ENCODE results near the gene TSPAN18.

TSPAN18 gene

DNA sequence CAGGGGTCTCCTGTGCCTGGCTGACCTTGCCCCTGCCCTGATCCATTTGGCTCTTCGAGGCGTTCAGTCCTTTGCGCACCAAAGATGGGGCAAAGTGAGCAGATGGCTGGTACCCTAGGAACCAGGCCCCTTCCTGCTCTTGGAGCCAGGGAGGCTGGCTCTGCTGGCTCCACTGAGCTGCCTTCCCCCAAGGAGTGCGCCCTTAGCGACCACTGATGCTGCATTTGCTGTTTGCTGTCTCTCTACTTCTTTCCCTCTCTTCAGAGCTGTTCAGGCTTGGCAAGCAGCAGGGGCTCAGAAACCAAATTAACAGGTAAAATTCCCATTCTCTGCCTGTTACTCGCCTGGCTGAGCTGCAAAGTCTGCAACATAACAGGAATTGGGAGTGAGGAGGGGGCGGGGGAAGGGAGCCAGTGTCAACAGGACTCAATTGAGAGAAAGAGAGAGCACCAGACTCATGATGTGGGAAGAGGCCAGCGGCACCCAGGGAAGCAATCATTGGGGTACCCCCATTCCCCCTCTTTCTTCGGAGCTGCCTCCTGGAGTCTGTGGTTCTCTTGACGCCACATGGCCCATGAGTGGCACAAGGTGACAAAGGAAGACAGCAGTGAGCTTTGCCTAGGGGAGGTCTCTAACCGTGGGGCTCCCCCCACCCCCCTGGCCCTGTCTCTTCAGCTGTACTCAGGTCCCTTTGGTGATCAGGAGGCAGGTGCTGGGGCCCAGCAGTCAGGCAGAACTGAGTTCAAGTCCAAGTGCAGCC is 121.6 kb downstream of the TSPAN18 start:
- no peak for DNase-seq (ENCODE audit: low spot score)

DNA sequence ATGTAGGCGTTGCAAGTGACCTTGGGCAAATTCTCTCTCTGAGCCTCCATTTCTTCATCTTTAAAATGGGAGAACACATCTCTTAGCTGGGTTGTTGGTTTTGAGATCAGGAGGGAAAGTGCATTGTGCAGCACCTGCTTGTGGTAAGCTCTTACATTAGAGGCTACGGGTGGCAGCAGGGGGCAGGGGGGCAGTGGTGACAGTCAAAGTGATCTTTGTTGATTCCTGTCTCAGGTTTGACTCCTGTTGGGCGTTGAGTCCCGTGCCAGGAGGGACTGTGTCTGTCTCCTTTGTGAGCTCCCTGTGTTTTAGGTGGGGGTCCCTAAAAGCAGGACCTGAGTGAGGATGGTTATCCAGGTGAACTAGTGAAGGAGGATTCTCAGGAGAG is 122.2 kb downstream of the TSPAN18 start:
- DNase-seq (ENCODE audit: low spot score): no peak

DNA sequence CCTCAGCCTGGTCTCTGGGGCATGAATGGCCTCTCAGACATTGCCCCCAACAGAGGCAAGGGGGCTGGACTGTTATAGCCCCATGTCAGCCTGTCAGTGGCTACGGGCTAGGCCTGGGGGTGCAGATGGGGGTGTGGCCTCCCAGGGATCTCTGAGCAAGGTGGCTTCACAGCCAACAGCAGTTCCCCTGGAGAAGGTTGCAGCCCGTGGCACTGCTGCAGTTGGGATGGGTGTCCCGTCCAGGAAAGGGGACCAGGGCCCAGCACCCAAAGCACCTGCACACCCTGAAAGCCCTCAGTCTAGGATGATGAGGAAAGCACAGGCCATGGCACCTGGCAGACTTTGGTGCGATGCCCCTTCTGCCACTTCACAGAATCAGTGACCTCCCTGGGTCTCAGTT is 122.7 kb downstream of the TSPAN18 start:
- no peak for DNase-seq (ENCODE audit: low spot score)

DNA sequence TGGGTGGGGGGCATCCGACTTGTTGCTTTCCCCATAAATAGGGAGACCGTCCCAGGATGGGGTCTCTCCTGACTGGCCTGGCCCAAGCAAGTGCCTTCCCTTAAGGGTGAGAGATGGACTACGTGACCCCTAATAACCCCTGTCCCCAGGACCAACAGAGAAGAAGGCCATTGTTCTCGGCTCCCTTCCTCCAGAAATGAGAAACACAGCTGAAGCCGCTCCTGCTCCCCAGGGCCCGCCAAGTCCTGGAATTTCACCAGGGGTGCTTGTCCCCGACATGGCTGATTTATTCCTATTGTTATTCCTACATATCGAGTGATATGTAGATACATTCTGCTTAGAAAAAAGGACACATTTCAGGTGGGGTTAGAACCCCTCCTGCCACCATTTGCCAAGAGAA is 123.2 kb downstream of the TSPAN18 start:
- no peak for DNase-seq (ENCODE audit: low spot score)

DNA sequence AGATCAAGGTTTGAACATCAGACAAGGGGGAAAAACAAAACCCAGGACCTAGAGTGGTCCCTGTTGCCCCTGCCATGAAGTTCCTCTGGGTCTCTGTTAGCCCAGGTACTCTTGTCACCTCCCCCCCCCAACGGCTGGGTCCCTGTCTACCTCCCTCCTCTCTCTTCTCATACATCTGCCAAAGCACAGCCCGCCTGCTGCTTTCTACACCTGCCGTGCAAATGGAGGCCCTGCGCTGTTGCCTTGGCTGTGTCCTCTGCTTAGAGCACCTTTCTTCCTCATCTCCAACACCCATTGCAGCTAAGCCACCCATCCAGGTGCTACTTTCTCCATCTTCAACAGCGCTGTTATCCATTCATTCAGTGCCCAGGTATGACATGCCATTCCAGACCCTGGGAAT is 124.7 kb downstream of the TSPAN18 start:
- no peak for DNase-seq (ENCODE audit: low spot score)

DNA sequence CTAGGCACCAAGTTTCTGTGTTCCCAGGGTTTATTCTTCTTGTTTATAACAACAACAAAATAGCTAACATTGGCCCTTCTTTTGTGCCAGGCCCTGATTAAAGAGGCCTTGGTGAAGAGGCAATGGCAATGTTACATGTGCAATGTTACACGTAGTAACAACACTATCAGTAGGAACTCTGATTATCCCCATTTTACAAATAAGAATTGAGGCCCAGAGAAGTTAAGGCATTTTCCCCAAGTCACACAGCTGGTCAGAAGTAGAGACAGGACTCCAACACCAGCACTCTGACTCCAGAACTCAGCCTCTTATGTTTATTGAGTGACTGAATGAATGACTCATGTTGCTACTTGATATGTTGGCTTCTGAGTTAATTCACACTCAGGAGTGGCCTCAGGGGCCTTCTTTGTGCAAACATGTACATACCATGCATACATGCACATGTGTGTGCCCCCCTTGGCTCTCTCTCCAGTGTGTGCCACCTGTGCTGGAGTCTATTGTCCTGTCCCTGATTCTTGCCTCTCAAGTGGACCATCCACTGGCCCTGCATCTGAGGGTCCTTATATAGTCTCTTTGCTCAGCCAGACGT is 125.5 kb downstream of the TSPAN18 start:
- DNase-seq (ENCODE audit: low spot score): no peak

DNA sequence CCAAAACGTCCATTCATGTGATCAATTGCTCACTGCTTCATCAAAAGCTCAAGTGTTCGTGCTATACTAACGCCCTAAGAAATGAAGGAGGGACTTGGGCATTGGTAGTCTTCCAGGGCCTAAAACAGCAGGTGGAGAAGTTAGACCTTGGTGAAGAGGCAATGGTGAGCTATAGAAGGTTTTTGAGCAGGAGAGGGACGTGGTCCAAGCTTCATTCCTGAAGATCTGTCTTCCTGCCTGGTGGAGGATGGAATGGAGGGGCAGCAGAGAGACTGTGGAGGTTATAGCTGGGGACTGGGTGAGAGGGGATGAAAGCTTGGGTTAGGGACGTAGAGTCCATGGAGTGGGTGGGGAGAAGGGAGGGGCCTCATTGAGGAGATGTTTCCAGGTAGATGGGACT is 126.2 kb downstream of the TSPAN18 start:
- no peak for DNase-seq (ENCODE audit: low spot score)

DNA sequence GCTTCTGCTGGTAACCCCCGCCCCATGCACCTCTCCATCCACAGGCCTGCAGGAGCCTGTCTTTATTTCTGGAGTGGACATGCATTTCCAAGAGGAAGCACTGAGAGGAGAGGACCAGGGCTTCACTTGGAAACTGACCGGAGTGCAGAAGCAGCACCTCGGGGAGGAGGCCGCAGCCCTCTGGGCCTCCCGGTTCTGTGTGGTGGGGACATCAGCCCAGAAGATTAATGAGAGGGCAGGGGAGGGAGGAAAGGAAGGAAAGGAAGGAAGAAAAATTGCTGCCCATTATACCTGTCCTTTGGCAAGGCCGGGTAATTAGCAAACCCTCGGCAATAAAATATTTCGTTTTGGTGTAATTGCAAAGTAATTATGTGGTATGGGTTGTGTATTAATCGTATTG is 126.9 kb downstream of the TSPAN18 start:
- no peak for DNase-seq (ENCODE audit: low spot score)

DNA sequence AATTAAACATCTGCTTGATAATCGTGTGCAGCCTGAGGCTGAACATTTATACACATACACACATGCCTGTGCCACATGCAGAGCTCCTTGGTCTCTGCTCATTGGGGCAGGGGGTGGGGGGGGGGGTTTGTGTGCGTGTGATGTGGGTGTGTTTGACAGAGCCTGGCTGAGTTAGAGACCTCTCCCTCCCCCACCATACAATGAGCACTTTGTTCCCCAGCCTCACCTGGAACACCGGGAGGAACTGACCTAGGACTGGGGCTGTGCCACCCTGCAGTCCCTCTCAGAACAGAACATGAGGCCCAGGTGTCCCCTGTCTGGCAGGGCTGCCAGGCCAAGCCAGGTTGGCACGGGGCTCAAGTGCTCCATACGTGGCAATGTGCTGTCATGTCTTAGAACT is 127.3 kb downstream of the TSPAN18 start:
- DNase-seq (ENCODE audit: low spot score): no peak

DNA sequence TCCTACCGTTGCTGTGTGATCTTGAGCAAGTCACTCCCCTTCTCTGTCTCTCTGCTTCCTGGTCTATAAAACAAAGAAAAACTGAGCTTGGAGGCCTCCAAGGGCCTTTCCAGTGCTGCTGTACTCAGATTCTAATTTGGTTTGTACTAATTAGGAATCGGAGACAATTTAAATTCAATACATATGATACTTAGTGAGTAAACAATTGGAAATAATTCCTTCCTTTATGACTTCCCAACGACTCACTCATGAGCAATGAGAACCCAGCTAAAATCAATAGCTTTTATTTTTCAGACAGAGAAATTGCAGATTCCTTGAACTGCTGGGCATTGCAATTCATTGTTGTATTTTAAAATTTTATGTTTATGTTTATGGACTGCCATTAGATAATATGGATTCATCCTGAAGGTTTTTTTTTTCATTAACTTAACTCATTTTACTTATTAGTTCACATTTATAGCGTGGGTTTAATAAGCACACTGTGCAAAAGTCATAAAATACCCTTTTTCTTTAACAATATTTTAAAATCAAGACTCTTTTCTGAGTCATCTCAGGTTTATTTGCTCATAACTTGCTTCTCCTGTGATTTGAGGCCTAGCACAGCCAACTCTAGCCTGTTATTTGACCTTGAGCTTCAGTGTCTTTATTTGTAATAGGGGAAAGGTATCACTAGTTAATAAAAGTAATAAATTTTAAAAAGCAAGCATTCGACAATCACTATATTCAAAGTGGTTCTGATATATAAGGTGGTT is 128.2 kb downstream of the TSPAN18 start:
- no peak for DNase-seq (ENCODE audit: low spot score)

DNA sequence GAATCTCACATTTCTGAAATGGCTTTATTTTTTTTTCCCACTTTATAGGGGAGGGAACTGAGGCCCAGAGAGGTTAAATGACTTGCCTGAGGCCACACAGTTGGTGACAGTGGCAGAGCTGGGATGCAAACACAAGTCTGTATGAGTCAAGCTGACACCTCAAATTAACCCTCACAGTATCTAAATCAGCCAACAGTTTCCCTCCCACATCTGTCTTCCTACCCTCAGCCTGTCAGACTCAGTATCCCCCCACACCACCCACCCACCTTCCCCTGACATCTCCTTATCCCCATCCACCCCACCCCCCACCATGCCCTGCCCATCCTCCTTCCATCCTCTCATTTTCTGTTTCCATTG is 128.7 kb downstream of the TSPAN18 start:
- DNase-seq (ENCODE audit: low spot score): no peak

DNA sequence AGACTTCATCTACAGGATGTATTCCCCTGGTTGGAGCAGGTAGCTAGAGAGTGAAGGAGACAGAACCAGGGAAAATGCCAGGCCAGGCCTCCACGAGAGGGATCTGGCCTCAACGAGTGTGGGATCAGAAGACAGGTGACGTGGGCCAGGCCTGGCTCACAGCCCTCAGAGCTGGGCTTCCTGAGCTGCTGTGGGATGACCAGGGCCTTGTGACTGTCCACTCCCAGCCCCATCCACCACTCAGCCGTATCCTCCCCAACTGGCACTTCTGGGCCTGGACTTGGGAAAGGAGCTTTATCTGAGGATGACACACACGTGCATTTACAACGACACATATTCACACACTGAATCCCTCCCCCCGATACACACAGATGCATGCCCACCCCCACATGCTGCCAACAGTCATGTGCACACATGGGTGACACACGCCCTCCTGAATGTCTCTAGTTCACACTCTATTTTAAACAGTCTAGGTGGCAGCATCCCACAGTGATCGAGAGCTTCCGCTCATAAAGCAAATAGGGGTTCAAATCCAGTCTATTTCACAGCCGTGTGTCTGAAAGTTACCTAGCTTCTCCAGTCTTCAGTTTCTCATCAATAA is 130.8 kb downstream of the TSPAN18 start:
- DNase-seq (ENCODE audit: low spot score): no peak

DNA sequence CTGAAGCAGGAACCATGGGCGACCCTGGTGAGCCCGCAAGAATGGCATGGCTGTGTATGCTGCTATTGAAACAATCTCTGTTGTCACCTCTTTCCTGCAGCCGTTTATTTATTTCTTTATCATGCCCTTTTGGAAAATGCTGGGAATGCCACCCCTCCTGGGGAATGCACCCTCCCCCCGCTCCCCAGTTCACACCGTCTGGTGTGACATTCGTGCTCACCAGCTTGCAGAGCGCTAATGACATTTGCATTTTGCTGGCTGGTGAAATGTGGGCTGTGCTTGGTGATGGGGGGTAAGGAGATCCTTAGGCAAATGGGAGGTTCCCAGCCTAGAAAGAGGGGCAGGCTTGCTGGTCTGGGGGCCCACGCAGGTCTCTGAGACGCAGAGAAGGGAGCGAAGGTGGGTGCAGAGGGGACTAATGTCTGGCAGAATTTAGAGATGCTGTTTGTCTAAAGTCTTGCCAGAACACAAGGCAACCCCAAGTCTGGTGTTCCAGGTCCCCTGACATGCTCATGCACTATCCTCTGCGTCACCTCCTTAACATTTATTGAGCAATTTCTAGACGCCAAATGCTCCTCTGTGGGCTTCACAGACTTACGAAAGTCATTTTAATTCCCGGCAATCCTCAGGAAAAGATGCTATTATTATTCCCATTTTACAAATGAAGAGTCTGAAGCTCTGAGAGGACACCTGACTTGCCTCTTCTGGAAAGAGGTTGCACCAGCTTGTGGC is 132.2 kb downstream of the TSPAN18 start:
- DNase-seq (ENCODE audit: low spot score): no peak

DNA sequence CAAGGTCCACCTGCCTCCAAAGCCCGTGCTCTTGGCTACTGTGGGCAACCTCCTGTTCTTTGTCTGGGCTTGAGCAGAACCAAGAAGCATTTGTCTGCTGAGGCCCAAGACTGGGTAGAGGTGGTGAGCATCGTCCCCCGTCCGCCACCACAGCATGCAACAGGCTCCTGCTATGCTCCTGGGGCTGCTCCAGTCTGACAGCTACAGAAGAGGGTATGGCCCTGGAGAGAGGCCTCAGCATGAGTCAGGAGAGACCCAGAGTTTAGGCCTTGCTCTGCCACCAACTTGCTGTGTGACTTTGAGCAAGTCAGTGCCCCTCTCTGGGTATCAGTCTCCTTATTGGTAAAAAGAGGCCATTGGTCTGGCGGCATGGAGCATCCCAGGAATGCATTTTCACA is 132.8 kb downstream of the TSPAN18 start:
- DNase-seq (ENCODE audit: low spot score): no peak

DNA sequence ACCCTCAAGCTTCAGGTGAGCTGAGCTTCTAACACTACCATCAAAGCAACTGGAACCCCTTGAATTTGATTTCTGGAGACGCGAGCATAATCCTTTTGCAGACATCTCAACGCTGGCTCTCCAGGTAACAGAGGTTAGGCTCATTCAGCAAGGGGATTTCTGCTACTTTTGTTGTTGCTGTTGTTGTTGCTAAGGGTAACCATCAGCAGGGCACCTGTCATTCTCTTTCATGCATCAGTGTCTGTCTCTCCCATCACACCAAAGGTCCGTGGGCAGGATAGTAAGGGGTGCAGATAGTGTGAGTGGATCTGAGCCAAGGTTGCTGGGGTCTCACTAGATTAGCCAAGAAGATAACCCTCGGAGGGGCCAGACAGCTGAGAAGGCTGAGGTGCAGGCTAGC is 133.6 kb downstream of the TSPAN18 start:
- DNase-seq (ENCODE audit: low spot score): no peak

DNA sequence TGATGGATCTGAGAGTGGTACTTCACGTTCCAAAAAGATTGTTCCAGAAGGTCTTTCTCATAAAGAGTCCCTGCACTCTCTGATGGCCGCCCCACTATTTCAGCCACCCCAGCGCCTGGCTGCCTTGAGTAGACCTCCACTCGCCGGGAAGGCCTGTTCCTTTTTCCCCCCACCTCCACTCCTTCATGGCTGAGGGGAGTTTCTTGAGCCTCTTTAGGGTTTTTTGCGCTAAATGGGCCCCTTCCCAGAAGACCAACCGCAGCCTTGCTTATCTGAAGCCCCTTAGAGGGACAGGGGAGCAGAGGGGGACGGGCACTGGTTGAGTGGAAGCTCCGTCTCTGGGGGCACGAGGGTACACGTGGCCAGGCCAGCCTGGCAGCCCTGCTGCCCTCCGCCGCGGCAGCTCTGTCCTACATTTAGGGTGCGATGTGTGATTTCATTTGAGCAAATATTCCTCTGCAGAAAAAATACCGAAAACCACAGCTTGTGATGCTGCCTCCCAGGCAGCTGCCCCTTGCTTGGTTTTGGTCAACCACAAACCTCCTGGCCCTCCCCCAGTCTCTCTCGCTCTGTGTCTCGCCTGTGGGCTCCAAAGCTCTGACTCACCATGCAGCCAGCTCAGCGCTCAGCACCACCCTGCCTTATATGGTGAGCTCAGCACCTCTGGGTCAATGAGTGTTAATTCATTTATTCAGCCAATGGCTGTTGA is 135.2 kb downstream of the TSPAN18 start:
- peak; percentile 97 for DNase-seq (ENCODE audit: low spot score)

DNA sequence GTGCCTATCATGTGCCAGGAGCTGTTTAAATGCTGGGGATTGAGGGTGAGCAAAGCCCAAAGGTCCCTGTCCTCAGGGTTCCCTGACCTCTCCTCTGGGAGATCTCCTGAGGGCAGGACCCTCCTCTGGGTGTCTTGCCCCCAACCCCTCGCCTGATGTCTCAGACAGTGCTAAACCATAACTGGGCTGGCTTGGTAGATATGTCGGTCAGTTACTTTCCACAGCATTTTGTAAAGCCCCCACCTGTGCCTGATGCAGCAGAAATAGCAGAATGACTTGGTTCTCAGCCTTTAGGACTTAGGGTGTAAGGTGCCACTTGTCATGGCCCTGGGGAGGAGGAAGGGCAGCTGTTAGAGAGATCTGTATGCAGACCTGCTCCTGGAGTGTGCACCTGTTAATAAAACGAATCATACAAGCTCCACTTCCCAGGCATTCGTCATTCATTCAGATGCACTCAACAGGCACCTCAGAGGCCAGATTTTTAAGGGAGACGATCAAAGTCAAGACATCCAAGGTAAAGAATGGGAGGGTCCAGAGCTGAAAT is 135.9 kb downstream of the TSPAN18 start:
- DNase-seq (ENCODE audit: low spot score): no peak

DNA sequence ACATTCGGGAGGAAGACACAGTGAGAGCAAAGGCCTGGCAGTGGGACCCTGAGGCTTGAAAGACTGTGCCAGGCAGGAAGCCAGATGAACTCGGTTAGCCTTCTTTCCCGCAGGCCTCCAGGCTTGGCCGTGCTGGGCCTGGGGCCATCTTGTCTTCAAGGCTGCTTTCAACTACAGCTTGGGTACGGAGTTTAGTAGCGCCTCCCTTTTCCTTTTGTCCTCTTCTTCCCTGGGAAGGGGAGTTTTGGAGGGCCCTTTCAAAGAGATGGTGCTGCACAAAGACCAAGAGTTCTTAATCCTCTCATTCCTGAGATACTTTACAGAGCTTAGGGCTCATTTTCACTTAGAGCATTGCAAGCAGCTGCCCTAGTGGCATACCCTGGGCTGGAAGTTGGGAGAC is 136.5 kb downstream of the TSPAN18 start:
- no peak for DNase-seq (ENCODE audit: low spot score)

DNA sequence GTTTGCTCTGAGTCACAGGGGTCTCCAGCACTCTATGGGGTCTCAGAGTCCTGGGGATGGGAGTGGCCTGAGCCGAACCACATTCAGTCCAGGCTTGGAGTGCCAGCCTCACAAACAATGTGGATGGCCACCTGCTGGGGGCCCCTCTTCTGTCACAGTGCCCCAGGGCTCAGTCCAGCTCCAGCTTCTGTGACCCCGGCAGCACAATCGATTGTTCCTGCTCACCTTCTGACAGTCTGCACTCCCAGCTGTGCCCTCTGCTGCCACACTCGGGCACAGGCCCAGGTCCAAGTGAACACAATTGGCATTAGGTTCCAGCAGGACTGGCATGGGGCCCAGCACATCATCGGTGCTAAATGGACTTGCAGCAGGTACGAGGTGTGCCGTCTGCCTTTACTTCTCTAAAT is 139.1 kb downstream of the TSPAN18 start:
- no peak for DNase-seq (ENCODE audit: low spot score)

DNA sequence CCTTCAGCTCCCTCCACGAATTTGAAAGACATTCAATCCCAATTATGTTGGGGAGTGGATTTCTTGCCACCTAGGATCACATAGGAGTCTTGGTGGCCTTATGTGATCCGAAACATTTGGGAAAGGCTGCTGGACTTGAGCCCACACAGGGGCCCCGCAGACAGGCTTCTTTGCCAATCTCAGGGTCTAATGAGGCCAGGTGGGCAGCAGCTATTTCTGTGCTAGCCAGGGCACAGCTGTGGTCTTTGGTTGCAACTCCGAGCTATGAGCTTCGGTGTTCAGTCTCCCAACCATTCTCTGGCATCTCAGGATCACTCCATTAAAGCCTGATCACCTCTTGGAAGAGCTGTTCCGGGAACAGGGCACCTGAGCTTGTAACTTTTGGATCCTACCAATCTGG is 139.5 kb downstream of the TSPAN18 start:
- DNase-seq (ENCODE audit: low spot score): no peak

DNA sequence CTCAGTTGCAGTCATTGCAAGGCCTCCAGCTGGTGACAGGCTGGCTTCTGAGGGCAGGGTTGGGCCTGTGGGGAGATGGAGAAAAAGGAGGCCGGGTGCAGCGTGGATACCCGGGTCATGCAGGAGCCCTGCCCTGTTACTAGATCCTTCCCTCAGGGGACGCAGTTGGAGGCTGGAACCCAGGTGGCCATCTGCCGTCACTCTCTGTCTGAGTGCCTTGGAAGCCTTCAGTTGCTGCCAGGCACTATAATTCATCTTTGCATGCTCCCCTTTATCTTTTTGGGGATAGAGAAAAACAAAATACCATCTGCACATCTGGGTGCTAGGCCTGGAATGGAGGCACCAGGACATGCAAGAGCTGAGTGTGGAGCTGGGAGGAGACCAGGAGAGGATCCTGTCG is 141.3 kb downstream of the TSPAN18 start:
- DNase-seq (ENCODE audit: low spot score): no peak

Data from AG08396 (cell line).